CD4-positive, alpha-beta T cell treated with Interleukin-15 for 1 hour (primary cell): ENCODE results near the gene PDGFD.
"Not testable (repeated sequence)": the region's sequence is repeated elsewhere in the genome, so short reads cannot be mapped to it uniquely, and the experiment has no call there.

ENCODE experiments used
- DNase-seq: peaks from one replicate; pipeline ENCODE4 v3.0.0-alpha.2; 2020

Gene PDGFD

GRCh38 chr11:104051778-104052177 is 112.2 kb downstream of the PDGFD start:
- DNase-seq = no peak

GRCh38 chr11:104049116-104049515 is 114.8 kb downstream of the PDGFD start:
- DNase-seq = no peak

- not testable (repeated sequence) for DNase-seq
Observed at GRCh38 chr11:104046858-104047257, 117.1 kb downstream of the PDGFD start.

GRCh38 chr11:104046331-104046730 is 117.6 kb downstream of the PDGFD start:
- DNase-seq = no peak

GRCh38 chr11:104043678-104044239 is 120.2 kb downstream of the PDGFD start:
- DNase-seq = no peak

- DNase-seq = no peak
Observed at GRCh38 chr11:104043142-104043541, 120.8 kb downstream of the PDGFD start.

GRCh38 chr11:104041792-104042191 is 122.2 kb downstream of the PDGFD start:
- DNase-seq = no peak

- no peak for DNase-seq
Observed at GRCh38 chr11:104036995-104037394, 127.0 kb downstream of the PDGFD start.

GRCh38 chr11:104036588-104036987 is 127.4 kb downstream of the PDGFD start, which contains the start of gene DDI1:
DDI1 (plus strand) TSS chr11:104036640; CDS start chr11:104036823, 183 bp downstream.
- DNase-seq = no peak

GRCh38 chr11:104033561-104033960 is 130.4 kb downstream of the PDGFD start:
- no peak for DNase-seq

GRCh38 chr11:104033134-104033533 is 130.8 kb downstream of the PDGFD start:
- no peak for DNase-seq

- no peak for DNase-seq
Observed at GRCh38 chr11:104028476-104029263, 135.3 kb downstream of the PDGFD start.

GRCh38 chr11:104024572-104024971 is 139.4 kb downstream of the PDGFD start:
- DNase-seq = no peak

GRCh38 chr11:104015649-104016415 is 148.1 kb downstream of the PDGFD start:
- DNase-seq = no peak

- no peak for DNase-seq
Observed at GRCh38 chr11:104011044-104011443, 152.9 kb downstream of the PDGFD start.

- DNase-seq = no peak
Observed at GRCh38 chr11:104009744-104010143, 154.2 kb downstream of the PDGFD start.

GRCh38 chr11:104005234-104005855 is 158.6 kb downstream of the PDGFD start:
- no peak for DNase-seq

- DNase-seq = no peak
Observed at GRCh38 chr11:104003491-104003890, 160.5 kb downstream of the PDGFD start.

GRCh38 chr11:104001561-104002056 is 162.3 kb downstream of the PDGFD start:
- DNase-seq = no peak

- no peak for DNase-seq
Observed at GRCh38 chr11:104000798-104001197, 163.1 kb downstream of the PDGFD start.

- DNase-seq = no peak
Observed at GRCh38 chr11:103998826-103999508, 165.0 kb downstream of the PDGFD start.

- DNase-seq = no peak
Observed at GRCh38 chr11:103997082-103997481, 166.9 kb downstream of the PDGFD start.
